ENCODE data around the gene VBP1.
A peak's percentile ranks its signal among the peaks of the same experiment; 100 is the strongest.

Gene VBP1

GRCh38 chrX:155216179-155216939 lies at the start of gene VBP1:
Gene VBP1, plus strand, starts transcription at chrX:155216460. Its CDS starts 23 bp downstream, at chrX:155216483.
- peak; percentile 44 for TF ChIP-seq CTCF (IDR thresholded peaks at IDR 0.05; ENCODE audit: low read depth, low read length)
- peak; percentile 92 for DNase-seq (ENCODE audit: extremely low read depth, low read depth)

GRCh38 chrX:155169881-155170280 lies 46.4 kb upstream of the VBP1 start:
- TF ChIP-seq CTCF (IDR thresholded peaks at IDR 0.05; ENCODE audit: low read depth, low read length) = no peak
- DNase-seq (ENCODE audit: extremely low read depth, low read depth) = no peak

- no peak for DNase-seq (ENCODE audit: extremely low read depth, low read depth)
Observed at GRCh38 chrX:155179346-155179997, 36.8 kb upstream of the VBP1 start.

GRCh38 chrX:155188786-155189185 lies 27.5 kb upstream of the VBP1 start:
- no peak for DNase-seq (ENCODE audit: extremely low read depth, low read depth)
- TF ChIP-seq CTCF (IDR thresholded peaks at IDR 0.05; ENCODE audit: low read depth, low read length) = no peak

More at GRCh38 chrX:155179346-155179997, 36.8 kb upstream of the VBP1 start:
- no peak for TF ChIP-seq CTCF (IDR thresholded peaks at IDR 0.05; ENCODE audit: low read depth, low read length)

- TF ChIP-seq CTCF (IDR thresholded peaks at IDR 0.05; ENCODE audit: low read depth, low read length) = no peak
Observed at GRCh38 chrX:155211208-155211607, 5.1 kb upstream of the VBP1 start.

GRCh38 chrX:155213731-155214130 lies 2.5 kb upstream of the VBP1 start:
- no peak for TF ChIP-seq CTCF (IDR thresholded peaks at IDR 0.05; ENCODE audit: low read depth, low read length)
- no peak for DNase-seq (ENCODE audit: extremely low read depth, low read depth)

More at GRCh38 chrX:155211208-155211607, 5.1 kb upstream of the VBP1 start:
- no peak for DNase-seq (ENCODE audit: extremely low read depth, low read depth)

All from AG09319 (cell line).